NAMALWA (cell line): ENCODE data around the gene FOLR3.
"Not testable (repeated sequence)": the region's sequence is repeated elsewhere in the genome, so short reads cannot be mapped to it uniquely, and the experiment has no call there.

Experiments
- DNase-seq: peaks from one replicate; pipeline ENCODE4 v3.0.0-alpha.2; 2015; ENCODE audit warnings: low spot score

The FOLR3 gene

DNA sequence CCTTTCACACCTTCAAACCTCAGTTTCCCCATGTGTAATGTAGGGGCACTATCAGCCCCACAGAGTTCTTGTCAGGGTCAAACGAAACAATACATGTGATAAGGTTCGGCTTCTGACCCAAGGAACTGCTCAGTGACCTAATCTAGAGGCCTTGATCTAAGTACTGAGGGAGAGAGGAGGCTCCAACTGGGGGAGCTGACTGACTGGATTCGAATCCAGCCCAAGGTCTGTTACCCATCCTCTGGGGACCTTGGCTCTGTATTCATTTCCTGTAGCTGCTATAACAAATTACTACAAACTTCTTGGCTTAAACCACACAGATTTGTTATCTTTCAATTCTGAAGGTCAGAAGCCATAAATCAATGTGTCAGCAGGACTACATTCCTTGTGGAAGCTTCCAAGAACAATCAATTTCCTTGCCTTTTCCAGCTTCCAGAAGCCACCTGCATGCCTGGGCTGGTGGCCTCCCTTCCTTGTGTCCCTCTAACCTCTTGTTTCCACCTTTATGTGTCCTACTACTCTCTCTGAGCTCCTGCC is 12.3 kb upstream of the FOLR3 start:
- no peak for DNase-seq

DNA sequence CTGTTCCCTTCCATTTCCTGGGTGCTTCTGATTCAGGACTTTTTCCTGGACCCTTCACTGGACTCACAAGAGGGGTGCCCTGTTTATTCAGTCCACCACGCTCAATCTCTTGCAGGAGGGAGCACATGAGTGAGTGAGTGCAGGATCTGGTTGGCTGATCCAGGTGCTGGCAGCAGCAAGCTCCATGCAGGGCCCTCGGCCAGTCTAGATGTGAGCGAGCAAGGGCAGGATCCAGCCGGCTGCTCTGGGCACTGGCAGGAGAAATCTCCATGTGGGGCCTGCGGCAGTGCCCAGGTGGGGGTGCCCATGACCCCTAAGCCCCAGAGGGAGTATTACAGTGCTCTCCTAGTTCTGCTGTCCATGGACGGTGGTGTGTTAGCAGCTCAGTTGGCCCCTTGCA is 11.5 kb upstream of the FOLR3 start:
- no peak for DNase-seq

DNA sequence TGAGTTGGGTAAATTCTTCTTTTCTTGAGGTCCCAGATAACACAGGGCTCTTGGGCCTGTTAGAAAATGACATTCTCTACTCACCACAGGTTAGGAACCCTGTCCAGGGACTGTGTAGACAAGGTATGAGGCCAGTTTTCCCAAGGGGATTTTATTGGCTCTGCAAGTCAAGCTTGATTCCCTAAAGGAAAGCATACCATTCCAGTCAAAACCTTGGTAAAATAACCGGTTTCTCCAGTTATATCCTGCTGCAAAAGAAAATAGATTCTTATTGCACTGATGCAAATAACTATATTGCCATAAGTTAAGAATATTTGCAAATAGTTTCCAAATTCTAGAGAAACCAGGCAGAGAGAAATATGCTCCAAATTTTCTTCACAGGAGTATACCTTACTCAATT is 9.6 kb upstream of the FOLR3 start:
- DNase-seq: no peak

DNA sequence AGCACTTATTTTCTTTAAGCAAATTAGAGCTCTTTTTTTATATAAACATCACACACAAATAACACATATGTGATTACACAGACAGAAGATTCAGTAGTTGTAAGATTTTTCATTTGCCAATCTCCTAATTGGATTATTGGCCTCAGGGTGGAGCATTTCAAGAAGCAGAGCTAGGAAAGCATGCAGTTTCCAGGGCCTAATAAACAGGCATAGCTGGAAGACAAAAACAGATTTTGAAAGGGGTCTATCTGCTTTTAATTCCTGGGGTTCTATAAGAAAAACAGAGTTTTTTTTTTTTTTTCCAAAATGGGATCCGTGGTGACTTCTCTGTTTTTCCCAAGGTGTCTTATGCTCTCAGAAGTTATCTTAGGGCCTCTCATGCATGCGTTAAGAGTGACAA is 7.6 kb upstream of the FOLR3 start:
- DNase-seq: no peak

DNA sequence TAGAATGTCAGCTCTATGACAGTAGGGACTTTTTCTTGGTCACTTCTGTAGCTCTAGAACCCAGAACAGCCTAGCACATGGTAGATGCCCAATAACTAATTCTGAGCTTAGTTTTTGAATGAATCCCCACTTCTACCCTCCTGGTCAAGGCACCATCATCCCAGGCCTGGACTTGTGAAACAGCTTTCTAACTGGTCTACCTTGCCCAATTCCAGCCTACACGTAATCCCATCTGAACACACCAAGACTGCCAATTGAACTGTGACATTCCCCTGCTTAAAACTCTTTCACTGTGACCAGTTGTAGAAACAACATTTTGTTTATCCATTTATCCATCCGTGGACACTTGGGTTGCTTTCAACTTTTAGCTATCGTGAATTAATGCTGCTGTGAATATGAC is 6.1 kb upstream of the FOLR3 start:
- no peak for DNase-seq

DNA sequence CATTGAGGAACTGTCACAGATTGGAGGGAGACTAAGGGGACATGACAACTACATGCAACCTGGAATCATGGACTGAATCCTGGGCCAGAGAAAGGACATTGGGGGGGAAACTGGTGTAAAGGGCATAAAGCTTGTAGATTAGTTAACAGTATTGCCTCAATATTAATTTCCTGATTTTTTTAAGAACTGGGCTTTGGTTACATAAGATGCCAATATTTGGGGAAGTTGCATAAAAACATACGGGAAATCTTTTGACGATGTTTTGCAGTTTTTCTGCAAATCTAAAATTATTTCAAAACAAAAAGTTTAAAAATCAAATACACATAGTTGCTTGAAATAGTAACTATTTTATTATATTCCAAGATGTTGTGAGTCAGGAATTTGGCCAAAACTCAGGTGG is 2.9 kb upstream of the FOLR3 start:
- no peak for DNase-seq

DNA sequence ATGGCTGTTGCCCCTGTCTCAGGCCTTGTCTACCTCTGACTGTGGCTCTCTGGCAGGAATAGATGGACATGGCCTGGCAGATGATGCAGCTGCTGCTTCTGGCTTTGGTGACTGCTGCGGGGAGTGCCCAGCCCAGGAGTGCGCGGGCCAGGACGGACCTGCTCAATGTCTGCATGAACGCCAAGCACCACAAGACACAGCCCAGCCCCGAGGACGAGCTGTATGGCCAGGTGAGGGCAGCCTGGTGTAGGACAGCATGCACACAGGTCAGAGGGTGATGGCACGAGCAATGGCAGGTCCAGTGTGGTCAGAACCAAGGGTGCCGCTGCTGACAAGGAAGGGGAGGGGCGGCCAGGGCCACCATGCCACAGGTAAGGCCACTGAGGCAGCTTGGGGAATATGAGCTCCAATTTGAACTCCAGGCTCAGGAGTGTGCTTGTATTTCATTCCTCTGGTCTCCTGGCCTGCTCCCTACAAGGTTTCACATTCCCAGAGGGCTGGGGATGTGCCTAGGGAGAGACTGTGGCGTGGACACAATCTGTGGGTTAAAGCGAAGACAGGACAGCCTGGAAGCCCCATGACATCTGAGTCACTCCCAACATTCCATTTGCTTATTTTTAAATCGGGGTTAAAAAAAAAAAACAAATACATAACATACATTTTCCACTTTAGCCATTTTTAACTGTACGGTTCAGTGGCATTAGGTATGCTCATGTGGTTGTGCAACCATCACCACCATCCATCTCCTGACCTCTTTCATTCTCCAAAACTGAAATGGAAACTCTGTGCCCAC is 562 bp downstream of the FOLR3 start:
- DNase-seq: no peak

DNA sequence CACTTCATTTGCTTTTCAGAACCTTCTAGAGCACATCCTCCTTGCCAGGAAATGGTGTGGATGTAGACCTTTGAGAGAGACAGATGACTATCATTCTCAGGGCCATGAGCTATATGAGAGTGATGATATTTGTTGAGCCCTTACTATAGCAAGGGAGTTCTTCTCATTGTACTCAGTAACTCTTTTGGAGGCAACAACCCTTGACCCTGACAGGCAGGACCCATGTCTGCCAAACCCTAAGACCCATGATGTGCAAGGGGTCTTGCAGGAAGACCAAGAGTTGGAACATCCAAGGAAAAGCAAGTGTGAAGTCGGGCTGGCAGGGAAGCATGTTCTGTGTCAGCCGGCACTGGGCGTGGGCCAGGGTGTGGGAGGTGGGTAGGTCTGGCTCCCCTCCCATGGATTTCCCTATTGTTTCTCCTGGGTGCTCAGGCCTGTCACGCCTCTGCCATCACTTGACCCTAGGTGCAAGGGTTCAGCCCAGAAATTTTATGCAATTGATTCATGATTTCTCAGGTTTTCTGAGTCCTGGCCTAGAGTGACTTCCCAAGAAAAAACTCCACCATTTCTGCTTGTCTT is 1.2 kb downstream of the FOLR3 start:
- no peak for DNase-seq

DNA sequence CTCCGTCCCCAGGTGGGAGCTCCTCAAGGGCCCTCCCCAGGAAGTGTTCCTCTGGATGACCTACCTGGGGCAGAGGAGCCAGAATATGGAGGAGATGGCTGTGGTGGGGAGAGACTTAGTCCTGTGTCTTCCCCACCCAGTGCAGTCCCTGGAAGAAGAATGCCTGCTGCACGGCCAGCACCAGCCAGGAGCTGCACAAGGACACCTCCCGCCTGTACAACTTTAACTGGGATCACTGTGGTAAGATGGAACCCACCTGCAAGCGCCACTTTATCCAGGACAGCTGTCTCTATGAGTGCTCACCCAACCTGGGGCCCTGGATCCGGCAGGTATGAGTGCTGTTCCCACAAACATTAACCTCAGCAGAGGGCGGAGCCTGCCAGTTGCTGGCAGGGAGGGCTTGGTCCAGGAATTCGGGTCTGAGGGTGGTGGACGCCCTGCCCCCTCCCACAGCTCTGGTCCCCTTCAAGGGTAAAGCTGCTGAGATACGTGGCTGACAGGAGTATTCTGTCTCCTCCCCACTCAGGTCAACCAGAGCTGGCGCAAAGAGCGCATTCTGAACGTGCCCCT is 3.4 kb downstream of the FOLR3 start:
- no peak for DNase-seq

DNA sequence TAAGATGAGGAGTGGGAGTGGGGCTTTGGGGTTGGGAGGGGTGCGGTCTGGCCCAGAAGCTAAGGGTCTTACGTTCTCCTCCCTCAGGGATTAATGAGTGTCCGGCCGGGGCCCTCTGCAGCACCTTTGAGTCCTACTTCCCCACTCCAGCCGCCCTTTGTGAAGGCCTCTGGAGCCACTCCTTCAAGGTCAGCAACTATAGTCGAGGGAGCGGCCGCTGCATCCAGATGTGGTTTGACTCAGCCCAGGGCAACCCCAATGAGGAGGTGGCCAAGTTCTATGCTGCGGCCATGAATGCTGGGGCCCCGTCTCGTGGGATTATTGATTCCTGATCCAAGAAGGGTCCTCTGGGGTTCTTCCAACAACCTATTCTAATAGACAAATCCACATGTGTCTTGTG is 4.0 kb downstream of the FOLR3 start:
- no peak for DNase-seq

DNA sequence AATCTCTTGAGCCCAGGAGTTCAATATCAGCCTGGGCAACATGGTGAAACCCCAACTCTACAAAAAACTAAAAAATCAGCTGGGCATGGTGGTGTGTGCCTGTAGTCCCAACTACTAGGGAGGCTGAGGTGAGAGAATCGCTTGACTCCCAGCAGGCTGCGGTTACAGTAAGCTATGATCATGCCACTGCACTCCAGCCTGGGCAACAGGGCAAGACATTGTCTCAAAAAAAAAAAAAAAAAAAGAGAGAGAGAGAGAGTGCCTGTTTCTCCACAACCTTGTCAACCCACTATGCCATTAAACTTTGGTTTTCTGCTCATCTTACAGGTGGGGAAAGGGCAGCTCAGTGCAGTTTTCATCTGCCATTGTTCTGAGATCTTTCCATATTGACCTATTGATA is 5.1 kb downstream of the FOLR3 start:
- no peak for DNase-seq

DNA sequence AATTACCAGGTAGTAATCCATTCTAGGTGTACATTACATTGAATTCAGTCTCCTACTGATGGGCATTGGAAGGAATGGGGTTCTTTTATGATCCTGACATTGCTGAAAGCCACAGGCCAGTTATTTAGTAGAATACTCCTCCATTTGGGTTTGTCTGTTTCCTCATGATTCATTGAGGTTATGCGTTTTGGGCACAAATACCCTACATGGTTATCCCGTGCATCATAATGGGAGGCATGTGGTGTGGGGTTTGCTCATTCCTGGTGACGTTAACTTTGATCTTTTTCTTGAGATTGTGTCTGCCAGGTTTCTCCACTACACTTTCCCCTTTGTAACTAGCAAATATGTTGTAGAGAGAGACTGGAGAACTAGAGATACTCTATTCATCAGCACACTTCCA is 5.5 kb downstream of the FOLR3 start:
- DNase-seq: no peak

DNA sequence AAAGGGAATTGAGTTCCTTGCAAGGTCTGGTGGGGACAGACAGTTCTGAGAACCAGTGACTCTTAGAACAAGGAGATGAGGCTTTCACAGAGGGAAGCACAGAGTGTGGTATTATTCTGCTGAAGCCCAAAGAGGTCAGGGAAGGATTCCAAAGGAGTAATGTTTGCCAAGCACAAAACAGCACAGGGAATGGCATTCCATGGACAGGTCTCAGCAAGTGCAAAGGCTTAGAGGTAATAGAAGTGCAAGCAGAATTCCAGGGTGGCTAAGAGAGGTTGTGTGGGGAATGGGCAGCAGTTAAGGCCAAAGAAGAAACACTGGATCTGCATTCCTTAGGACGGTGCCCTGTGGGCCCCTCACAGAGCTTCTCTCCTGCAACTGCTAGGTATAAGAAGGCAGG is 6.6 kb downstream of the FOLR3 start:
- DNase-seq: not testable (repeated sequence)

DNA sequence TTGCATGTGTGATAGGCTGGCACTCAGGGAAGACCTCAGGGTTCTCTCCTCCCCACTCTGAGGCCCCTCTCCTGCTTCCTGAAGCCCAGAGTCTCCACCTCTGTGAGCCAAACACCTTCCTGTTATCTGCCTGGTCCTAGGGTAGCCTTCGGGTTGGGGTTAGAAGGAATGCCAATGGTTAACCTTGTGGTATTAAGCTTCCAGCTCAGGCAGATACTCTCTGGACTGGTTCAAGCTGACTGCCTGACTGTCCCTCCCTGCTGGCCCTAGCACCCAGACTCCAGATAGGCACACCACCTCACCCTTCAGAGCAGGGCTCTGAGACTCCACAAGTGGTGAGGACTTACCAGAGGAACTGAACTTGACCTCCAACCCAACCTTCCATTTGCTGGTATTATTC is 7.0 kb downstream of the FOLR3 start:
- not testable (repeated sequence) for DNase-seq

DNA sequence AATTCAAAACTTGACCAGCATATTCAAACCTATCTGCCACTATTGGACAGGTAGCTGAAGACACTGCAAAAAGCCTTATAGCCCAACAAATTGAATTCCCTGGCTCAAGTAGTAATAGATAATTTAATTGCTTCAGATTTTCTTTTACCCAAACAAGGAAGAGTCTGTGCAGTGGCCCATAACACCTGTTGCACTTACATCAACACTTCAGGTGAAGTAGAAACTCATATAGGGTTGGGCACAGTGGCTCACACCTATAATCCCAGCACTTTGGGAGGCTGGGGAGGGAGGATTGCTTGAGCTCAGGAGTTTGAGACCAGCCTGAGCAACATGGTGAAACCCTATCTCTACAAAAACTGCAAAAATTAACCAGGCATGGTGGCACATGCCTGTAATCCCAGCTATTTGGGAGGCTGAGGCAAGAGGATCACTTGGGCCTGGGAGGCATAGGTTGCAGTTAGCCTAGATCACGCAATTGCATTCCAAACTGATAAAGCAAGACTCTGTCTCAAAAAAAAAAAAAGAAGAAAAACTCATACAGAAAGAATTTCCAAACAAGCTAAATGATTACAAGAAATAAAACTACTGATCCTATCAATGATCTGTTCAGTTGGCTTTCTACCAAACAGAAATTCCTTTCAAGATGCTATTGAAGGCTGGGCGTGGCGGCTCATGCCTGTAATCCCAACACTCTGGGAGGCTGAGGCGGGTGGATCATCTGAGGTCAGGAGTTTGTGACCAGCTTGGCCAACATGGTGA is 9.5 kb downstream of the FOLR3 start:
- DNase-seq: no peak

DNA sequence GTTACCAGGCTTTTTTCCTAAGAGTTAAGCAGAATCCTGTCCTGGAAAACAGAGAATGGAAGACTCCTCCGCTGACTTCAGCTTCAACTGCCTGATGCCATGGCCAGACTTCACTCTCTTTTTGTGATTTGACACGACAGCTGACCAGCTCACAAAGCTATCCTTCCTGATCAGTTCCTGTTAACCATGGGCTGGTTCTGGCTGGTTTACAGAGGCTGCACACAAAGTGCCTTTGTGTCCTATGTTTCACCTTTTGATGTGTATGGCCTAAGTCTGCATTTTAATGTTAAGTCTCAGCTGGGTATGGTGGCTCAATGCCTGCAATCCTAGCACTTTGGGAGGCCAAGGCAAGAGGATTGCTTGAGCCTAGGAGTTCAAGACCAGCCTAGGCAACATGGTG is 11.1 kb downstream of the FOLR3 start:
- DNase-seq: no peak

DNA sequence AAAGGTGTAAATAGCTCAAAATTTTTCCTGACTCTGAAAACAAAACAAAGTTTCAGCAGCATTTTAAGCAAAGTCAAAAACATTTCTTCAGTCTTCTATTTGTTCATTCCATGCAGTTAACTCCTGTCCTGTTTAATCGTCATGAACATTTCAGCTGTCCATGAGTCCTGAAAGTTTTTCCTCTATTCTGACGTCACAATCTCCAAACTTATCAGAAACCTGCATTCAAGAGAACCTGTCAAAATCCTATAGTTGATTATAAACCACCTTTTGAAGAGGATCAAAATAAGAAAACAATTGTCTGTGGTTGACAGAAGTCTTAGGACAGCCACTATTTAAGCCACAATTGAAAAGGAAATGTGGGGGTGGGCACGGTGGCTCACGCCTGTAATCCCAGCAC is 15.4 kb downstream of the FOLR3 start:
- DNase-seq: no peak

DNA sequence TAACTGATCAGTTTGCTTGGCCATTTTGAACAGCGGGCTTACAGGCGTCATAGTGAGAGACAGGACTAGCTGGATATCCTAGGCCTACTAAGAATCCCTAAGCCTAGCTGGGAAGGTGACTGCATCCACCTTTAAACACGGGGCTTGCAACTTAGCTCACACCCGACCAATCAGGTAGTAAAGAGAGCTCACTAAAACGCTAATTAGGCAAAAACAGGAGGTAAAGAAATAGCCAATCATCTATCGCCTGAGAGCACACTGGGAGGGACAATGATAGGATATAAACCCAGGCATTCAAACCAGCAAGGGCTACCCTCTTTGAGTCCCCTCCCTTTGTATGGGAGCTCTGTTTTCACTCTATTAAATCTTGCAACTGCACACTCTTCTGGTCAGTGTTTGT is 18.3 kb downstream of the FOLR3 start:
- DNase-seq: not testable (repeated sequence)

DNA sequence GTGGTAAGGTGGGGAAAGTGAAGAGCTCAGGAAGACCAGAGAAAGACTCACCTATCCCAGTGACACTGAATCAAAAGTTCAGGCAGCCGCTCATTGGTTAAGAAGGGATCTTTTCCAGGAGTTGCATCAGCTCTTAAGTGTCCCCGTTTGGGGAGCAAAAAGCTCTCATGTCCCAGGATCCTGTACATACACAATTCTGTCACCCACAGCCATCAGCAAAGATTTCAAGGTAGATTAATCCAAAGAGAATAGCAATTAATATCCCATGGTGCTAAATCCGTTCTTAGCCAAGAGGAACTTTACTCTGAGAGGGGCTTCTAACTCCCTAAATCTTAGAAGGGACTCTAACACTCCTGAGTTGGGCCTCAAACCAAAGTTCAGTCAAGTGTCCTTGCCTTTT is 19.3 kb downstream of the FOLR3 start:
- DNase-seq: no peak

DNA sequence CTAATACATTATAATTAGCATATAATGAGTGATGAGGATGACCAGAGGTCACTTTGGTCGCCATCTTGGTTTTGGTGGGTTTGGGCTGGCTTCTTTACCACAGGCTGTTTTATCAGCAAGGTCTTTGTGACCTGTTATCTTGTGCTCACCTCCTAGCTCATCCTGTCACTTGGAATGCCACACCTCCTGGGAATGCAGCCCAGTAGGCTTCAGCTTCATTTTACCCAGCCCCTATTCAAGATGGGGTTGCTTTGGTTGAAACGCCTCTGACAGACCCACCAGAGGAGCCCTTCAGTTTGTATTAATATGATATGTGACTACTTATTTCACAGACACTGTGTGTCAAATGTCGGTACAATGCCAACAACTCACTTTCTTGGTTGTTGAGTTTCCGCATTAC is 20.2 kb downstream of the FOLR3 start:
- no peak for DNase-seq

DNA sequence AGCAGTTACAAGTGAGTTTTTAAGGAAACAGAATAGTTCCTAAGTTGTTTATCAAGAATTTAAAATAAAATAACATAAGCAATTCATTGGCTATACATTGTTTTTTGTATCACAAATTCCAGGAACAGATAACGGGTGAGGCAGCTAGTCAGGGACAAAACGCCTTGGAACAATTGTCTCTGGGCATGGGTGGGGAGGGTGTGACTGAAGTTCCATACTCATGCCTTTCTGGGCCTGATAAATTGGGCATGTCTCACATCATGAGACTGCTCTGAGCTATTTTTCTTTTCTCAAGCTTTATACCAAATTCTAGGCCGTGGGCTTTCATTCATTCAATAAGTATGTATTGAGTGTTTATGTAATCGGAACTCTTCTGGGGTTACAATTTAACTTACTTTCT is 21.6 kb downstream of the FOLR3 start:
- no peak for DNase-seq

DNA sequence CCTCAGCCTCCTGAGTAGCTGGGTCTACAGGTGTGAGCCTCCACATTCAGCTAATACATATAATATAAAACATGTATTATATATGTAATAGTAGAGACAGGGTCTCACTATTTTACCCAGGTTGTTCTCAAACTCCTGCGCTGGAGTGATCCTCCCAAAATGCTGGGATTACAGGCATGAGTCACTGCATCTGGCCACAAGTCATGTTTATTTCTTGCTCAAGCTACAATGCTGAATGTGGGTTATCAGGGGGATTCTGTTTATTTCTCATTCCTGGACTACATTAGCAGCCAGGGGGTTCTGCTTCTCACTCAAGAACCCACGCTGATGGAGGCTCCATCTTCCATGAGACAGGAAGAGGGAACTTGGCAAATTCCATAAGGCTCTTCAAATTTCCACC is 24.8 kb downstream of the FOLR3 start:
- DNase-seq: no peak
